IPS DF 19.7 (cell line): ENCODE results near the gene PPP1R14D.

Source experiments
- DNase-seq: peaks from one replicate; pipeline ENCODE4 v3.0.0-alpha.2; 2013; ENCODE audit warnings: low read depth, low spot score

PPP1R14D gene

GRCh38 chr15:40853241-40853890, 24.9 kb upstream of the PPP1R14D start:
- DNase-seq = no peak

DNA sequence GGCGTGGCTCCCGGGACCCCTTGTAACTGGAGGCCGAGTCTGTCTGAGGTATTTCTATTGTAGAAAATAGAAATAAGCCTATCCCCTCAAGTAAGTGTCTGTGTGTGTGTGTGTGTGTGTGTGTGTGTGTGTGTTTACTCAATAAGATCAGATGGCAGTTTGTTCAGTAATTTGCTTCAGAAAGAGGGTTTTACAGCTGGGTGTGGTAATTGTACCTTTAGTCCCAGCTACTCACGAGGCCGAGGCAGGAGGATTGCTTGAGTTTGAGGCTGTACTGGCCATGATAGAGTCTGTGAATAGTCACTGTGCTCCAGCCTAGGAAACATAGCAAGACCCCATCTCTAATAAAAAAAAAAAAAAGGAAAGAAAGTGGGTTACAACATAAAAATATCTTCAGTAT, 24.0 kb upstream of the PPP1R14D start:
- DNase-seq = no peak

- DNase-seq = no peak
These were observed 22.1 kb upstream of the PPP1R14D start for GRCh38 chr15:40850576-40851112.

DNA sequence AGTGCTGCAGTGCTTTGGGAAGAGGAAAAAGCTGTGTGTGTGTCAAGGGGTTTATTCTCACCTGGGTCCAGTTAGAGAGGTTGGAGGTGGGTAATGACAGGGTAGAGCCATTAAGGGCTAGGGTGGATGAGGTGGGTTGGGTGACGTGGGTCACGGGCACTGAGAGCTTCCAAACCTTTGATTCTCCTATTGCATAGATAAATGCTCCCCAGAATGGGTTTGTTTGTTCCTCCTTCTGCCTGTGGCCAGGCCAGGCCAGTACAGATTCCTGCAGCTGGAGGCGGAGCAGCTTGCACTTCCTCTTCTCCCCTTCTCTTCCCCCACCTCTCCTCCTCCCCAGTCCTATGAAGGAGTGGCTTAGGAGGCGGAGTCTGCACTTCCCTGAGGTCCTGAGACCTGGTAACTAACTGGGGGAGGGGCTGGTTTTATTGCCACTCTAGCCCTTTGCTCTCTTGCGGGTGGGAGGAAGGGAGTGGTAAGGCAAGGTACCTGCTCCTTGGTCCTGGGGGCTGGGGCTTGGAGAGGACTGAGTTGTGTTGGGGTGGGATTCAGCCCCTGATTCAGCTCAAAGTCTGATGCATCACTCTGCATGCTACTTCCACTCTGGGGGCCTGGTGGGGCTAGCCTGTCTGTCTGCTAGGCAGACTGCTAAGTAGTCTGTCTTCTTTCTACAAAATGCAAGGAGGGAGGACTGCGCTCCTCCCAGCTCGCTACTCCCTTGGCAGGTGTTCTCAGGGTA, 18.9 kb upstream of the PPP1R14D start:
- DNase-seq = no peak

- no peak for DNase-seq
These were observed 18.3 kb upstream of the PPP1R14D start for GRCh38 chr15:40846841-40847222.

- no peak for DNase-seq
These were observed 17.2 kb upstream of the PPP1R14D start for GRCh38 chr15:40845511-40846284.

DNA sequence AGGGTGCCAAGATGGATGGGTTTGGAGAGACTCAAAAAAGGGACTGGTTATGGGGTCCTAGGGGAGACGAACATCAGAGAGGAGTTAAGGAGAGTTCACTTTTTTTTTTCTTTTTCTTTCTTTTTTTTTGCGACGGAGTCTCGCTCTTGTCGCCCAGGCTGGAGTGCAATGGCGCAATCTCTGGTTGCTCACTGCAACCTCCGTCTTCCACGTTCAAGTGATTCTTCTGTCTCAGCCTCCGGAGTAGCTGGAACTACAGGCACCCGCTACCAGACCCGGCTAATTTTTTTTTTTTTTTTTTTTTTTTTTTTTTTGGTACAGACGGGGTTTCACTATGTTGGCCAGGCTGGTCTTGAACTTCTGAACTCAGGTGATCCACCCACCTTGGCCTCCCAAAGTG, 16.5 kb upstream of the PPP1R14D start:
- DNase-seq = no peak

GRCh38 chr15:40844696-40845030, 16.2 kb upstream of the PPP1R14D start:
- no peak for DNase-seq

- no peak for DNase-seq
These were observed 15.6 kb upstream of the PPP1R14D start, which contains the start of gene SPINT1 for GRCh38 chr15:40843885-40844695. TSS of gene SPINT1 (plus strand) at chr15:40844048. CDS start at chr15:40844555, 507 bp downstream.

GRCh38 chr15:40843261-40843884, 14.9 kb upstream of the PPP1R14D start:
- no peak for DNase-seq

DNA sequence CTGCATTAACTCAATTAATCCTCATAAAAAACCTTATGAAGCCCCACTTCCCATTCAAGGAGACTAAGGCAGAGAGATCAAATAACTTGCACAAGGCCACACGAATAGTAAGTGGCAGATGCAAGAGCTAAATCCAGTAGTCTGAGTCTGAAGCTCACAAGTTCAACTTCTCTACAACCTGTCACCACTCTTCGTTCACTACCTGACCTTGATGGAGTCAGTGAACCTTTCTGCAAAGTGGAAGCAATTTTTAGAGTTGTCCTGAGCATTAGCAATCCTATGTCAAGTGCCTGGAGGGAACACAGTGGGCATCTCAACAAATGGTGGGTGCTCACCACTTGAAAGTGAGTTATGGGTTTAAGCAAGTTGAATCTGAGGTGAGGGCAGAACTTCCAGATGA, 13.2 kb upstream of the PPP1R14D start:
- DNase-seq = no peak

- DNase-seq = no peak
These were observed 10.2 kb upstream of the PPP1R14D start for GRCh38 chr15:40838756-40839155.

DNA sequence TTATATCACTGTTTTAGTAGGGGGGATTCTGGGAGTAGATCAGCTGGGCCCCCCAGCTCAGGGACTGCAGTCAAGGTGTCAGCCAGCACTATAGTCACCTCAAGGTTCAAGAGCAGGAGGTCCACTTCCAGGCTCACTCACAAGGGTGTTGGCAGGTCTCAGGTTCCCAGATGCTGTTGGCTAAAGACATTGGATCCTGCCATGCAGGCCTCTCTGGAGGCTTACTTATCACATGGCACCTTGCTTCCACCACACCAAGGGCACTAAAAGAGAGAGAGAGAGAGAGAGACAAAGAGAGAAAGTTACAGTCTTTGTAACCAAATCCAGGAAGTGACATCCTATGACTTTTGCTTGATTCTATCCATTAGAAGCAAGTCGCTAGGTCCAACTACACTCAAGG, 7.5 kb upstream of the PPP1R14D start:
- no peak for DNase-seq

DNA sequence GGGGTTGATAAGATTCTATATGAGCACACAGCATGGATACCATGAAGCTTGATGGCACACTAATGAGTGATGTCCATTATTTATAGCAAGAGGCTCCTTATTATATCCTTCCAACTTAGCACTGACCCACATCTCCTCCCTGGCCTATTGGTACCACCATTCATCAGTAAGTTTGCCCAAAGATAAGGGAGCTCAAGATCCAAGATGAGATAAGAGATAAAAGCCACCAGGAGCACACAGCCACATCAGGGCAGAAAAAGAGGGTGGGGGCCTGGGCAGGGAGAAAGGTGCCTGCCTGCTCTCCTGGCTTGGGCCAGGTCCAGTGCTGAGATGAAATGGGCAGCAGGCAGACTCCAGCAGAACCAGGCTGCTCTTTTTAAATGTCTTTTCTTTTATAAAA, 4.4 kb upstream of the PPP1R14D start:
- DNase-seq = no peak

GRCh38 chr15:40831861-40832260, 3.4 kb upstream of the PPP1R14D start:
- no peak for DNase-seq

GRCh38 chr15:40830884-40831283, 2.4 kb upstream of the PPP1R14D start:
- no peak for DNase-seq

- DNase-seq = no peak
These were observed 607 bp upstream of the PPP1R14D start for GRCh38 chr15:40829115-40829514.

DNA sequence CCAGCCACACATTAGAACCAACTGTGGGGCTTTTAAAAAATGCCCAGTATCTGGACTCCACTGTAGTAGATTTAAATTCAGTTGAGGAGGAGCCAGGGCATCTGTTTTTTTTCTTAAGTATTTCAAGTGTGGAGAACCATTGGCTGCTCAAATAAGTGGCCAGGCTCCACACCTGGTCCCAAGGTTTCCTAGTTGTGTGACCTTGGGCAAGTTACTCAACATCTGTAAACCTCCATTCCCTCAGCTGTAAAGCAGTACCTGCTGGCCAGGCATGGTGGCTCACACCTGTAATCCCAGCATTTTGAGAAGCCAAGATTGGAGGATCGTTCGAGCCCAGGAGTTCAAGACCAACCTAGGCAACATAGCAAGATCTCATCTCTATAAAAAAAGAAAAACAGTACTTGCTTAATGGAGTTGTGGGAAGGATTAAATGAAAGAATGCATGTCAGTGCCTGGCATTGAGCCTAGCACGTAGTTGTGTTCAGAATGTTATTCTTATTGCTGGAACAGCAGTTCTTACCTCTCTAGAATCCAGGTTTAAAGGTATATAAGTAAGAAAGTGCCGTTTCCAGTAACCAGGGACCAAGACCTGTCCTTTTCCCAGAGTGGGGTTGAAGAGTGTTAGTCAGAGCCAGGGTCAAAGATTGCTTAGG, 2.0 kb downstream of the PPP1R14D start:
- DNase-seq = no peak

DNA sequence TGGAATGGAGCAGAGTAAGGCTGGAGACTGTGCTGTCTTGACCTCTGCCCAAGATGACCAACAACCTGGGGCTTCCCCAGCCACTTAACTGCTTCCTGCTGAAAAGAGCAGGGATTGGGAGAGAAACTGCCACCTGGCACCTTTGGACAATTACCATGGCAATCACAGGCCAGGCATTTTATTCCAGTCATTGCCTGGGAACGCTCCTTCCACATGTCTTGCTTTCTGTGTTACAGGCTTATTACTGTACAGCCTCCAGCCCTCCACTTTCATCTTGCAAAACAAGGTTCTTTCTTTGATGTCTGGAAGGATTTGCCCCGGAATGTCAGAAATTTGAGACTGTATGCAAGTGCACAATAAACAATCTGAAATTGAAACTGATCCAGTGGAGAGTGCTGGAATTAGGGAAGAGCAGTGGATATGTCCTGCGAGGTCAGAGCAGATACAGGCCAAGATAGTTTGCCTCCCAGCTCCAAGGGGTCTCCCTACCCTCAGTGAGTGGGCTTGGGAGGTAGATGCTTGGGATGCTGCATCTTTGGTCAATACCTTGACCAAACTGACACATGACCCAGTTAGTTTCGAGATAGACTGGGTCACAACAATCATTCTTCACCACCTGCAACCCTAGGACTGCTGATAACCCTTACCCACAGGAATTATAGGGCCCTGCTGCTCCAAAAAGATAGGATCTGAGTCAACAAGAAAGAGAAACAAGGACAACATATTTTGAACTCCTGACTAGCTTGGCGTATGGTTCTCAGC, 2.7 kb downstream of the PPP1R14D start:
- no peak for DNase-seq
